H1 (cell line): ENCODE results near the gene ANXA6. TPM values are rescaled to one million over a fixed set of nuclear protein-coding genes. Genes with fewer than 3 reads are reported as not detected.

ENCODE experiments used
- CTCF ChIA-PET: fragments of 300-600 bp; sonication (Branson Sonifier 250); formaldehyde crosslinking; loops from one replicate; lab custom pipeline; 2021; ENCODE audit not compliant: partially characterized antibody; lab: Charles Lee
- POLR2A ChIA-PET: fragments of 300-600 bp; sonication (Branson Sonifier 250); formaldehyde crosslinking; loops from one replicate; lab custom pipeline; 2021; ENCODE audit warnings: inconsistent platforms; ENCODE audit not compliant: partially characterized antibody; lab: Charles Lee
- DNase-seq, 2 experiments: peaks; one replicate each; pipeline versions ENCODE4 v3.0.0 to v3.0.0-alpha.2; 2010 to 2022; ENCODE audit warnings: low spot score in 2 of 2, low read depth in 1 of 2, mixed read lengths in 1 of 2
- FAIRE-seq: peaks from 2 replicates; lab custom pipeline; 2011; peaks lifted over from hg19 to GRCh38; lab: Jason Lieb, UNC
- H2AFZ ChIP-seq: 2 replicates; pipeline ENCODE4 v1.8.1; 2012; ENCODE audit warnings: low read length, inconsistent platforms
- H2AK5ac ChIP-seq: 2 replicates; pipeline ENCODE4 v1.6.1; 2013; ENCODE audit warnings: low read depth, low read length
- H2BK120ac ChIP-seq: replicated peaks from 2 replicates; pipeline ENCODE3; 2013; ENCODE audit warnings: low read depth, low read length, inconsistent platforms
- H2BK12ac ChIP-seq: 2 replicates; pipeline ENCODE4 v1.6.1; 2013; ENCODE audit warnings: low read depth, low read length
- H2BK15ac ChIP-seq: 2 replicates; pipeline ENCODE4 v1.6.1; 2013; ENCODE audit warnings: low read length
- H2BK20ac ChIP-seq: 2 replicates; pipeline ENCODE4 v1.6.1; 2013; ENCODE audit warnings: low read length
- H2BK5ac ChIP-seq: 2 replicates; pipeline ENCODE4 v1.6.1; 2013; ENCODE audit warnings: low read depth, low read length
- H3K14ac ChIP-seq: 2 replicates; pipeline ENCODE4 v1.6.1; 2013; ENCODE audit warnings: inconsistent platforms; ENCODE audit not compliant: insufficient read length
- H3K18ac ChIP-seq: 2 replicates; pipeline ENCODE4 v1.6.1; 2013; ENCODE audit warnings: low read length; ENCODE audit errors: extremely low read depth
- H3K23ac ChIP-seq: 2 replicates; pipeline ENCODE4 v1.6.1; 2013; ENCODE audit warnings: inconsistent platforms; ENCODE audit not compliant: insufficient read length
- H3K23me2 ChIP-seq: 2 replicates; pipeline ENCODE4 v1.6.1; 2013; ENCODE audit warnings: low read depth, low read length
- H3K27ac ChIP-seq: 2 replicates; pipeline ENCODE4 v1.6.1; 2011; ENCODE audit warnings: low read depth, low read length, inconsistent platforms
- H3K27me3 ChIP-seq, 4 experiments: replicated peaks in 1 of 4; 1 replicate in 1 of 4; 2 replicates in 3 of 4; pipeline versions ENCODE4 v1.6.1 to v1.8.1; 2011 to 2013; ENCODE audit warnings: low read length in 3 of 4, mild to moderate bottlenecking in 3 of 4, inconsistent platforms in 2 of 4, mixed read lengths in 2 of 4, moderate library complexity in 1 of 4; ENCODE audit not compliant: control insufficient read depth in 3 of 4, insufficient read depth in 3 of 4; ENCODE audit errors: extremely low read depth in 1 of 4
- H3K36me3 ChIP-seq, 4 experiments: 2 replicates each; pipeline versions ENCODE4 v1.6.1 to v1.8.1; 2011 to 2013; ENCODE audit warnings: mild to moderate bottlenecking in 4 of 4, low read length in 3 of 4, moderate library complexity in 2 of 4, control low read depth in 1 of 4, inconsistent platforms in 1 of 4; ENCODE audit not compliant: insufficient read depth in 4 of 4, control insufficient read depth in 2 of 4
- H3K4ac ChIP-seq: replicated peaks from 2 replicates; pipeline ENCODE3; 2013; ENCODE audit warnings: low read length, low read depth, mixed read lengths, inconsistent platforms; ENCODE audit not compliant: insufficient read length
- H3K4me1 ChIP-seq, 4 experiments: replicated peaks in 1 of 4; 1 replicate in 1 of 4; 2 replicates in 3 of 4; pipeline versions ENCODE4 v1.6.1 to v1.8.1; 2011 to 2013; ENCODE audit warnings: low read length in 3 of 4, inconsistent platforms in 2 of 4, mixed read lengths in 1 of 4; ENCODE audit not compliant: insufficient read depth in 4 of 4, control insufficient read depth in 3 of 4
- H3K4me2 ChIP-seq, 2 experiments: 2 replicates each; pipeline versions ENCODE4 v1.6.1 to v1.8.1; 2011 to 2013; ENCODE audit warnings: low read depth in 2 of 2, low read length in 2 of 2, control low read depth in 1 of 2, inconsistent platforms in 1 of 2, mild to moderate bottlenecking in 1 of 2; ENCODE audit not compliant: insufficient read depth in 1 of 2
- H3K4me3 ChIP-seq, 4 experiments: fragments of 200-600, 300-600 bp in 1 of 4; sonication (generic), shearing (Covaris generic), sonication (Bioruptor Twin) in 1 of 4; 2 replicates each; pipeline versions ENCODE4 v1.5.1 to v1.8.1; 2011 to 2016; ENCODE audit warnings: low read length in 4 of 4, low read depth in 3 of 4, control low read depth in 2 of 4, inconsistent platforms in 2 of 4, mild to moderate bottlenecking in 2 of 4, mixed read lengths in 1 of 4, moderate library complexity in 1 of 4; ENCODE audit not compliant: insufficient read depth in 2 of 4; ENCODE audit errors: extremely low read depth in 1 of 4
- H3K56ac ChIP-seq: replicated peaks from 2 replicates; pipeline ENCODE3; 2013; ENCODE audit warnings: low read depth, mild to moderate bottlenecking, mixed read lengths, low read length, inconsistent platforms; ENCODE audit not compliant: insufficient read length
- H3K79me1 ChIP-seq: 2 replicates; pipeline ENCODE4 v1.6.1; 2013; ENCODE audit warnings: low read depth, low read length, control low read depth
- H3K79me2 ChIP-seq, 2 experiments: 2 replicates each; pipeline versions ENCODE4 v1.6.1 to v1.8.1; 2012 to 2013; ENCODE audit warnings: low read length in 2 of 2, mild to moderate bottlenecking in 2 of 2, inconsistent platforms in 1 of 2; ENCODE audit not compliant: insufficient read depth in 2 of 2, control insufficient read depth in 1 of 2
- H3K9ac ChIP-seq, 4 experiments: replicated peaks in 1 of 4; 1 replicate in 1 of 4; 2 replicates in 3 of 4; pipeline versions ENCODE4 v1.6.1 to v1.8.1; 2011 to 2013; ENCODE audit warnings: low read depth in 3 of 4, low read length in 3 of 4, control low read depth in 2 of 4, mild to moderate bottlenecking in 2 of 4, moderate library complexity in 2 of 4, inconsistent platforms in 1 of 4; ENCODE audit errors: extremely low read depth in 1 of 4
- H3K9me3 ChIP-seq, 2 experiments: 2 replicates each; pipeline versions ENCODE4 v1.6.1 to v1.8.1; 2012 to 2013; ENCODE audit warnings: mild to moderate bottlenecking in 2 of 2, moderate library complexity in 2 of 2, control low read depth in 1 of 2, inconsistent platforms in 1 of 2, low read depth in 1 of 2, low read length in 1 of 2, mixed read lengths in 1 of 2; ENCODE audit not compliant: insufficient read depth in 2 of 2
- H4K20me1 ChIP-seq, 2 experiments: replicated peaks in 1 of 2; 2 replicates each; pipeline versions ENCODE3 to v1.8.1; 2011 to 2013; ENCODE audit warnings: inconsistent platforms in 2 of 2, low read length in 2 of 2, mild to moderate bottlenecking in 1 of 2; ENCODE audit not compliant: insufficient read depth in 2 of 2, control insufficient read depth in 1 of 2
- H4K5ac ChIP-seq: 2 replicates; pipeline ENCODE4 v1.6.1; 2013; ENCODE audit warnings: low read length, low read depth, mixed read lengths, inconsistent platforms; ENCODE audit not compliant: insufficient read length
- H4K8ac ChIP-seq: 2 replicates; pipeline ENCODE4 v1.8.0; 2013; ENCODE audit warnings: mild to moderate bottlenecking, moderate library complexity, low read length, inconsistent platforms; ENCODE audit not compliant: insufficient read depth; ENCODE audit errors: extremely low read depth
- H4K91ac ChIP-seq: replicated peaks from 2 replicates; pipeline ENCODE3; 2013; ENCODE audit warnings: low read length, mixed read lengths, inconsistent platforms; ENCODE audit not compliant: insufficient read length
- ATF3 ChIP-seq: IDR thresholded peaks from 2 replicates; pipeline ENCODE4 v1.6.1; 2011; ENCODE audit warnings: low read depth, mild to moderate bottlenecking, low read length; ENCODE audit not compliant: insufficient read depth
- CHD1 ChIP-seq: IDR thresholded peaks from 2 replicates; pipeline ENCODE4 v1.6.1; 2012; ENCODE audit warnings: low read depth, low read length, improper control_type of control experiment
- CHD2 ChIP-seq: IDR thresholded peaks from 2 replicates; pipeline ENCODE4 v1.6.1; 2012; ENCODE audit warnings: low read length, improper control_type of control experiment
- JUND ChIP-seq: IDR thresholded peaks from 2 replicates; pipeline ENCODE4 v1.6.1; 2011; ENCODE audit warnings: mild to moderate bottlenecking, improper control_type of control experiment, low read length
- KDM1A ChIP-seq: fragments of 200-600, 300-600 bp; sonication (generic); IDR thresholded peaks from 2 replicates; pipeline ENCODE4 v1.7.1; 2016; ENCODE audit warnings: mild to moderate bottlenecking, low read length, borderline replicate concordance
- KDM5A ChIP-seq: fragments of 200-600 bp; IDR thresholded peaks from 2 replicates; pipeline ENCODE4 v1.7.1; 2012; ENCODE audit warnings: mild to moderate bottlenecking, low read length, inconsistent platforms, mixed read lengths
- PHF8 ChIP-seq: fragments of 200-600 bp; sonication (generic); conservative IDR thresholded peaks from 2 replicates; pipeline ENCODE4 v1.7.1; 2012; ENCODE audit warnings: low read depth, mild to moderate bottlenecking, inconsistent platforms, low read length, moderate library complexity
- POLR2A ChIP-seq, 2 experiments: IDR thresholded peaks; 1 replicate in 1 of 2; 2 replicates in 1 of 2; pipeline ENCODE4 v1.6.1; 2011; ENCODE audit warnings: low read depth in 2 of 2, low read length in 2 of 2, mild to moderate bottlenecking in 2 of 2; ENCODE audit errors: control extremely low read depth in 1 of 2
- POU5F1 ChIP-seq: IDR thresholded peaks from 2 replicates; pipeline ENCODE4 v1.6.1; 2011; ENCODE audit warnings: low read depth, mild to moderate bottlenecking, low read length, moderate library complexity
- SAP30 ChIP-seq: fragments of 300-600 bp; sonication (generic); IDR thresholded peaks from 2 replicates; pipeline ENCODE4 v1.7.1; 2012; ENCODE audit warnings: low read length, moderate library complexity, mild to moderate bottlenecking, inconsistent platforms; ENCODE audit not compliant: insufficient read depth, insufficient replicate concordance
- SP4 ChIP-seq: IDR thresholded peaks from 2 replicates; pipeline ENCODE4 v1.6.1; 2012; ENCODE audit warnings: low read length, inconsistent platforms
- TAF1 ChIP-seq: IDR thresholded peaks from 2 replicates; pipeline ENCODE4 v1.6.1; 2011; ENCODE audit warnings: mild to moderate bottlenecking, low read depth, low read length
- TBP ChIP-seq: IDR thresholded peaks from 2 replicates; pipeline ENCODE4 v1.6.1; 2011; ENCODE audit warnings: low read depth, low read length, improper control_type of control experiment
- WGBS, 2 experiments: shearing (Covaris generic) in 1 of 2; methylation state at CpG; one replicate each; pipeline versions ENCODE4 v1.1.6 to v1.1.7; 2013 to 2015; ENCODE audit warnings: low lambda C conversion rate in 2 of 2, mixed read lengths in 2 of 2, inconsistent platforms in 1 of 2, low coverage in 1 of 2, missing lambda C conversion rate in 1 of 2; ENCODE audit not compliant: insufficient replicate concordance in 2 of 2, insufficient coverage in 1 of 2, insufficient read length in 1 of 2; ENCODE audit errors: extremely low coverage in 1 of 2, missing lambda C conversion rate in 1 of 2; 5-methylcytosine and 5-hydroxymethylcytosine counted together
- polyA plus RNA-seq, 7 experiments: library from polyadenylated mRNA; depleted of rRNA in 3 of 7; stranded (reverse) in 5 of 7; unstranded in 2 of 7; fragments of >200 nt in 5 of 7; fragments of 200-250 nt in 2 of 7; gene quantifications; 1 replicate in 5 of 7; 2 replicates in 1 of 7; 4 replicates in 1 of 7; pipeline versions ENCODE4 v1.2.1 to v1.2.3, GENCODE V29; 2011 to 2013; ENCODE audit warnings: missing spikeins in 2 of 7, mixed read lengths in 2 of 7
- total RNA-seq: library from RNA; stranded (reverse); fragmentation: NEBNext Ultra II Directional; extraction: Animal tissue kit (Norgen Biotek cat#: 25700); gene quantifications from 2 replicates; pipeline ENCODE4 v1.2.1, GENCODE V29; 2021

The ANXA6 gene
- total and polyA plus RNA-seq, 2 of the 8 experiments (the other 6 are each of a cell fraction or from before 2014, with no cell fraction given): 61.3 to 78.6 TPM

- H3K23me2 ChIP-seq: peaks cover 2% of the 10 kb centered on the region; the same call in 1 of the 2 replicates
- H3K79me1 ChIP-seq: no peaks in the 10 kb centered on the region
- H2BK15ac ChIP-seq: no peak overlapping the region
- no peaks in the 10 kb centered on the region for H3K79me2 ChIP-seq
- WGBS, 2 experiments: 87% methylated on average over 2 of the region's 2 CpGs; no CpG with 5 or more reads in 1 of the 2 experiments
- no peak overlapping the region for H3K14ac ChIP-seq
- H3K27me3 ChIP-seq: no peaks in the 10 kb centered on the region; a peak in 1 of 7 replicates
- CTCF ChIA-PET: interaction anchor here (1.2 to 29.9 kb wide), 7 partner anchors 9 to 104 kb away, joined by 3 to 777 read pairs (median 10); partner anchors contain the start of gene TNIP1
- no peak overlapping the region for H2BK20ac ChIP-seq
- H4K8ac ChIP-seq: no peak overlapping the region
- H3K4me2 ChIP-seq: no peak overlapping the region
- H4K91ac ChIP-seq: no peak overlapping the region
- H3K27ac ChIP-seq: no peak overlapping the region
- no peak overlapping the region for H2AK5ac ChIP-seq
- H3K18ac ChIP-seq: no peak overlapping the region
- H4K20me1 ChIP-seq: peaks cover 2 to 4% of the 10 kb centered on the region in 2 experiments
- no peaks in the 10 kb centered on the region for H3K4me1 ChIP-seq
- H3K4ac ChIP-seq: no peak overlapping the region
- H2BK120ac ChIP-seq: no peak overlapping the region
- H3K36me3 ChIP-seq: peaks cover 0 to 15% (median 7%) of the 10 kb centered on the region in 4 experiments; a peak in 5 of 8 replicates
- no peak overlapping the region for H3K56ac ChIP-seq
- DNase-seq: no peak
- H2AFZ ChIP-seq: no peak overlapping the region
- no peak overlapping the region for H3K9ac ChIP-seq
- H2BK5ac ChIP-seq: no peak overlapping the region
- no peak for FAIRE-seq
- no peak overlapping the region for H4K5ac ChIP-seq
- no peak for TF ChIP-seq POU5F1
- TF ChIP-seq TAF1: no peak
- no peak for TF ChIP-seq ATF3
- no peak for TF ChIP-seq CHD1
- TF ChIP-seq POLR2A (IDR thresholded peaks at IDR 0.05; ENCODE audit: control extremely low read depth in 1 of 2, low read depth in 2 of 2, low read length in 2 of 2): no peak
- TF ChIP-seq TBP: no peak
- no peak for TF ChIP-seq PHF8
- no peak for TF ChIP-seq KDM1A
- no peak for TF ChIP-seq SP4
- TF ChIP-seq CHD2: no peak
- TF ChIP-seq KDM5A: no peak
- TF ChIP-seq SAP30: no peak
- no peak for TF ChIP-seq JUND
- no peaks in the 10 kb centered on the region for H3K9me3 ChIP-seq
- no peak overlapping the region for H3K23ac ChIP-seq
- POLR2A ChIA-PET: interaction anchor here (0.9 to 1.4 kb wide), 2 partner anchors 10 to 25 kb away, joined by 3 read pairs; partner anchors contain the start of gene TNIP1
- no peak overlapping the region for H3K4me3 ChIP-seq
- H2BK12ac ChIP-seq: no peak overlapping the region
Observed at GRCh38 chr5:151106509-151106908, 51.1 kb downstream of the ANXA6 start.
